PFSK-1 (cell line): Measurements from ENCODE around the gene MAPT.

Experiments used
- FOXP2 ChIP-seq: optimal IDR thresholded peaks from 2 replicates; pipeline ENCODE3; 2011; ENCODE audit warnings: borderline replicate concordance, control low read depth, inconsistent platforms; ENCODE audit not compliant: insufficient read depth; ENCODE audit errors: extremely low read length, extremely low read depth
- POLR2AphosphoS5 ChIP-seq: IDR thresholded peaks from 2 replicates; pipeline ENCODE4 v1.6.1; 2012; ENCODE audit warnings: low read depth, mild to moderate bottlenecking, control low read depth, low read length, moderate library complexity
- REST ChIP-seq, 2 experiments: IDR thresholded peaks; 2 replicates each; pipeline versions ENCODE4 v1.6.1 to v1.8.0; 2011 to 2012; ENCODE audit warnings: low read depth in 2 of 2, low read length in 2 of 2, control low read depth in 1 of 2, inconsistent platforms in 1 of 2, mild to moderate bottlenecking in 1 of 2, moderate library complexity in 1 of 2; ENCODE audit not compliant: insufficient read depth in 1 of 2
- SIN3A ChIP-seq: IDR thresholded peaks from 2 replicates; pipeline ENCODE4 v1.6.1; 2012; ENCODE audit warnings: mild to moderate bottlenecking, low read length, moderate library complexity, borderline replicate concordance; ENCODE audit not compliant: insufficient read depth
- TAF1 ChIP-seq: IDR thresholded peaks from 2 replicates; pipeline ENCODE4 v1.6.1; 2012; ENCODE audit warnings: low read length, control low read depth, borderline replicate concordance; ENCODE audit not compliant: insufficient read depth

MAPT gene

DNA sequence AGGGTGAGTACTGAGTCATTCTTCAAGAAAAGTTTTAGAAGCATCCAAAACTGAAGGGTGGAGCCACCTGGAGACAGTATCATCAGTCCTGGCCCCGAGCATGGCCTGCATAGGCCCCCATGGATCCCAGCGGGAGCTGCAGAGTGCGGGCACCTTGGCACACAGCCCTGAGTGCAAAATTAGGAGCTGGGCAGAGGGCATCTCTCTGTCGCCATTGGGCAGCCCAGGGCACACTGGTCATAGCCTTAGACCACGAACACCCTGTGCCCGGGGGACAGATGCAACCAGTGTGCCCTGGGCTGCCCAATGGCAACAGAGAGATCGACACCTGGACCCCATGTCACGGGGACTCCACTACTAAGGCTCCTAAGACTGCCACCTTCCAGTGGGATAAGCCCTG lies 14.6 kb downstream of the MAPT start:
- no peak for TF ChIP-seq TAF1
- TF ChIP-seq FOXP2 = no peak
- no peak for TF ChIP-seq SIN3A
- TF ChIP-seq REST (IDR thresholded peaks at IDR 0.05; ENCODE audit: insufficient read depth in 1 of 2, low read depth in 2 of 2, low read length in 2 of 2) = no peak
- no peak for TF ChIP-seq POLR2AphosphoS5

DNA sequence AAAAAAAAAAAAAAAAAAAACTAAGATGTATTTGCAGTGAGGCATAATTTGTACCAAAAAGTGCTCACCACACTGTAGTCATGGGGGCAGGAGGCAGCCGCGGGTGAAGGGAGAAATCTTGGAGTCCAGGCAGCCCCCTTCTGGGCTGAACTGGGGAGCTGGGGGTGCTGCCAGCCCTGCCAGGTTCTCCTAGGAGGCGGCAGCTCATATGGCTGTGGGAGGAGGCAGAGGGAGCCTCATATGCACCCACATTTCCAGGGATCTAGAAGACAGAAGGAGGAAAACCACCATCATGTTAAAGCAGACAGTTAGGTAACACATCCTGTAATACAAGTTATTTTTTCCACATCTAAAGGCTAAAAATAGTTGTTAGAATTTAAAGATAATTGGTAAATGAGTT lies 16.3 kb downstream of the MAPT start:
- TF ChIP-seq FOXP2 = no peak
- no peak for TF ChIP-seq TAF1
- TF ChIP-seq POLR2AphosphoS5 = no peak
- no peak for TF ChIP-seq SIN3A
- no peak for TF ChIP-seq REST (IDR thresholded peaks at IDR 0.05; ENCODE audit: insufficient read depth in 1 of 2, low read depth in 2 of 2, low read length in 2 of 2)

DNA sequence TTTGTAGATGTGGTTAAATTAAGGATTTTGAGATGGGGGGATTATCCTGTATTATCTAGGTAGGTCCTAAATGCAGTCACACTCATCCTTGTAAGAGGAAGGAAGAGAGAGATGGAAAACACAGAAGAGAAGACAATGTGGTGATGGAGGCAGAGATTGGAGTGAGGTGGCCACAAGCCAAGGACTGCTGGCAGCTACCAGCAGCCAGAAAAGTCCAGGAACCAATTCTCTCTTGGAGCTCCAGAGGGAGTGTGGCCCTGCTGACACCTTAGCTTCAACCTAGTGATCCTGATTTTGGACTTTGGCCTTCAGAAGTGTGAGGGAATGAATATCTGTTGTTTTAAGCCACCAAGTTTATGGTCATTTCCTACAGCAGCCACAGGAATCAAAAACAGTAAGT lies 18.0 kb downstream of the MAPT start:
- TF ChIP-seq POLR2AphosphoS5 = no peak

DNA sequence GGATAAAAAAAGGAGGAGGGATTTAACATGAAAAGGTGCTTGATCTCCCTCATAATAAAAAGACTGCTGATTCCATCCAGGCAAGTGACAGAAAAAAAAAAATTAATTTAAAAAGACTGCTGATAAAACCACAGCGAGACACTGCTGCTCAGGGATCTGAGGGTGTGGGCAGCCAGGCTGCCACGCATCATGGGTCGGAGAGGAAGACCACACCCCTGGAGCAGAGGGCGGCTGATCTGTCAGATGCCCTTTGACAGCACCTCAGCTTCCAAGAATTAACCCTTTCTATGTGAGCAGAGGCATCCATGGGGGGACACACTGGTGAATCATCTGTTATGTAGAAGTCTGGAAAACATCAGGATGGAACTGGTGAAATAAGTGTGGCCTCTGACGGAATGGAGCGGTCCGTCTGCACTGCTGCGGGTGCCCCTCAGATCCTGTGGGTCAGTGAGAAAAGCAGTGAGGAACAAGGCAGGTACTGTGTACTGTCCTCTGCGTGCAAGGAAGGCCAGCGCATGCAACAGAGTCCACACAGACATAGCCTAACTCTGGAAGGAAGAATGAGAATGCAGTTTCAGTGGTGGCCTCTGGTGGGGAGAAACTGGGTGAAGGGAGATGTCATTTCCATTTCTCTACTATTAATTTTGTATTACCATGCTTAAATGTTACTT lies 19.8 kb downstream of the MAPT start:
- TF ChIP-seq FOXP2 (no peak), SIN3A (no peak), POLR2AphosphoS5 (no peak), REST (IDR thresholded peaks at IDR 0.05; ENCODE audit: insufficient read depth in 1 of 2, low read depth in 2 of 2, low read length in 2 of 2) (no peak), TAF1 (no peak)

- TF ChIP-seq REST (IDR thresholded peaks at IDR 0.05; ENCODE audit: insufficient read depth in 1 of 2, low read depth in 2 of 2, low read length in 2 of 2) = no peak
- no peak for TF ChIP-seq POLR2AphosphoS5
- no peak for TF ChIP-seq SIN3A
- TF ChIP-seq TAF1 = no peak
- no peak for TF ChIP-seq FOXP2
Measured at GRCh38 chr17:45915263-45915662, 20.9 kb downstream of the MAPT start.
